ENCODE data around the gene SGSM2. TPM values are rescaled to one million over a fixed set of nuclear protein-coding genes. Genes with fewer than 3 reads are reported as not detected.

Gene SGSM2
- total and polyA plus RNA-seq, 5 donors, result 31.1 to 38.6 (median 37.3) TPM

Other genes starting within 250 kb of the SGSM2 start
- 10 to 100 TPM; 22.9 to 36.0 (median 30.6) TPM for gene SMG6, start 33.7 kb upstream of the SGSM2 start, total RNA-seq
- 18.7 TPM for gene SMG6, start 33.7 kb upstream of the SGSM2 start, polyA plus RNA-seq
- gene SRR, start 33.6 kb upstream of the SGSM2 start, total RNA-seq, result 10 to 100 TPM; 11.1 to 12.5 (median 11.8) TPM
- 5.2 TPM for gene SRR, start 33.6 kb upstream of the SGSM2 start, polyA plus RNA-seq
- gene TSR1, start 1.0 kb upstream of the SGSM2 start, total RNA-seq, result 10 to 100 TPM; 15.4 to 22.2 (median 18.0) TPM
- 12.3 TPM for gene TSR1, start 1.0 kb upstream of the SGSM2 start, polyA plus RNA-seq
- 10 to 100 TPM; 10.5 to 11.8 (median 10.8) TPM for gene MNT, start 63.6 kb downstream of the SGSM2 start, total RNA-seq
- 6.8 TPM for gene MNT, start 63.6 kb downstream of the SGSM2 start, polyA plus RNA-seq
- gene METTL16, start 174.4 kb downstream of the SGSM2 start, total RNA-seq, result 10 to 100 TPM; 22.6 to 26.5 (median 23.6) TPM
- 17.7 TPM for gene METTL16, start 174.4 kb downstream of the SGSM2 start, polyA plus RNA-seq

Data from right cardiac atrium (tissue), 5 donors.